Activated CD8-positive, alpha-beta memory T cell treated with anti-CD3 and anti-CD28 coated beads for 48 hours (primary cell): ENCODE measurements around the gene KANSL1.
"Not testable (repeated sequence)": the region's sequence is repeated elsewhere in the genome, so short reads cannot be mapped to it uniquely, and the experiment has no call there.

Experiments used
- DNase-seq, 3 experiments: peaks; one replicate each; pipeline ENCODE4 v3.0.0-alpha.2; 2020; ENCODE audit warnings: low read depth in 2 of 3, low spot score in 2 of 3

Gene KANSL1

DNA sequence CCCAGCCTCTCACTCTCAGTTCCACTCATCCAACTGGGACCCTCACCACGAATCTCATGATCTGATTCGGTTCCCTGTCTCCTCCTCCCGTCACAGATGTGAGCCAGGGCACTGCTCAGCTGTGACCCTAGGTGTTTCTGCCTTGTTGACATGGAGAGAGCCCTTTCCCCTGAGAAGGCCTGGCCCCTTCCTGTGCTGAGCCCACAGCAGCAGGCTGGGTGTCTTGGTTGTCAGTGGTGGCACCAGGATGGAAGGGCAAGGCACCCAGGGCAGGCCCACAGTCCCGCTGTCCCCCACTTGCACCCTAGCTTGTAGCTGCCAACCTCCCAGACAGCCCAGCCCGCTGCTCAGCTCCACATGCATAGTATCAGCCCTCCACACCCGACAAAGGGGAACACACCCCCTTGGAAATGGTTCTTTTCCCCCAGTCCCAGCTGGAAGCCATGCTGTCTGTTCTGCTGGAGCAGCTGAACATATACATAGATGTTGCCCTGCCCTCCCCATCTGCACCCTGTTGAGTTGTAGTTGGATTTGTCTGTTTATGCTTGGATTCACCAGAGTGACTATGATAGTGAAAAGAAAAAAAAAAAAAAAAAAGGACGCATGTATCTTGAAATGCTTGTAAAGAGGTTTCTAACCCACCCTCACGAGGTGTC lies 167.6 kb downstream of the KANSL1 start:
- DNase-seq: no peak

DNA sequence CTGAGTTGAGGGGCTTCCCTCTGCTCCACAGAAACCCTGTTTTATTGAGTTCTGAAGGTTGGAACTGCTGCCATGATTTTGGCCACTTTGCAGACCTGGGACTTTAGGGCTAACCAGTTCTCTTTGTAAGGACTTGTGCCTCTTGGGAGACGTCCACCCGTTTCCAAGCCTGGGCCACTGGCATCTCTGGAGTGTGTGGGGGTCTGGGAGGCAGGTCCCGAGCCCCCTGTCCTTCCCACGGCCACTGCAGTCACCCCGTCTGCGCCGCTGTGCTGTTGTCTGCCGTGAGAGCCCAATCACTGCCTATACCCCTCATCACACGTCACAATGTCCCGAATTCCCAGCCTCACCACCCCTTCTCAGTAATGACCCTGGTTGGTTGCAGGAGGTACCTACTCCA lies 168.2 kb downstream of the KANSL1 start:
- DNase-seq: no peak

DNA sequence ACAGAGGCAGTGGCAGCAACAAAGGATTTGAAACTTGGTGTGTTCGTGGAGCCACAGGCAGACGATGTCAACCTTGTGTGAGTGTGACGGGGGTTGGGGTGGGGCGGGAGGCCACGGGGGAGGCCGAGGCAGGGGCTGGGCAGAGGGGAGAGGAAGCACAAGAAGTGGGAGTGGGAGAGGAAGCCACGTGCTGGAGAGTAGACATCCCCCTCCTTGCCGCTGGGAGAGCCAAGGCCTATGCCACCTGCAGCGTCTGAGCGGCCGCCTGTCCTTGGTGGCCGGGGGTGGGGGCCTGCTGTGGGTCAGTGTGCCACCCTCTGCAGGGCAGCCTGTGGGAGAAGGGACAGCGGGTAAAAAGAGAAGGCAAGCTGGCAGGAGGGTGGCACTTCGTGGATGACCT lies 168.6 kb downstream of the KANSL1 start:
- DNase-seq: no peak

DNA sequence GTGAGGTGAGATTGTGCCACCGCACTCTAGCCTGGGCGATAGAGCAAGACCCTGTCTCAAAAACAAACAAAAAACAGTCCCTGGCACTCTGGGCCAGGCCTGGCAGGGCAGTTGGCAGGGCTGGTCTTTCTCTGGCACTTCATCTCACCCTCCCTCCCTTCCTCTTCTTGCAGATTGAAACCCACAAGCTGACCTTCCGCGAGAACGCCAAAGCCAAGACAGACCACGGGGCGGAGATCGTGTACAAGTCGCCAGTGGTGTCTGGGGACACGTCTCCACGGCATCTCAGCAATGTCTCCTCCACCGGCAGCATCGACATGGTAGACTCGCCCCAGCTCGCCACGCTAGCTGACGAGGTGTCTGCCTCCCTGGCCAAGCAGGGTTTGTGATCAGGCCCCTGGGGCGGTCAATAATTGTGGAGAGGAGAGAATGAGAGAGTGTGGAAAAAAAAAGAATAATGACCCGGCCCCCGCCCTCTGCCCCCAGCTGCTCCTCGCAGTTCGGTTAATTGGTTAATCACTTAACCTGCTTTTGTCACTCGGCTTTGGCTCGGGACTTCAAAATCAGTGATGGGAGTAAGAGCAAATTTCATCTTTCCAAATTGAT lies 169.3 kb downstream of the KANSL1 start:
- no peak for DNase-seq

DNA sequence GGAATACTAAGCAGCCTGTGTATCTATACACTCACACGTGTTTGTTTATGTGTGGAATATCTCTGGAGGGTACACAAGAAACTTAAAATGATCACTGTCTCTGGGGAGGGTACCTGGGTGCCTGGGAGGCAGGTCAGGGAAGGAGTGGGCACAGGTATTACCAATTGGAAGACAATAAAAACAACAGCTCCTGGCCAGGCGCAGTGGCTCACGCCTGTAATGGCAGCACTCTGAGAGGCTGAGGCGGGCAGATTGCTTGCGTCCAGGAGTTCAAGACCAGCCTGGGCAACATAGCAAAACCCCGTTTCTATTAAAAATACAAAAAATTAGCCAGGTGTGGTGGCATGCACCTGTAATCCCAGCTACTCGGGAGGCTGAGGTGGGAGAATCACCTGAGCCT lies 169.9 kb downstream of the KANSL1 start:
- not testable (repeated sequence) for DNase-seq

DNA sequence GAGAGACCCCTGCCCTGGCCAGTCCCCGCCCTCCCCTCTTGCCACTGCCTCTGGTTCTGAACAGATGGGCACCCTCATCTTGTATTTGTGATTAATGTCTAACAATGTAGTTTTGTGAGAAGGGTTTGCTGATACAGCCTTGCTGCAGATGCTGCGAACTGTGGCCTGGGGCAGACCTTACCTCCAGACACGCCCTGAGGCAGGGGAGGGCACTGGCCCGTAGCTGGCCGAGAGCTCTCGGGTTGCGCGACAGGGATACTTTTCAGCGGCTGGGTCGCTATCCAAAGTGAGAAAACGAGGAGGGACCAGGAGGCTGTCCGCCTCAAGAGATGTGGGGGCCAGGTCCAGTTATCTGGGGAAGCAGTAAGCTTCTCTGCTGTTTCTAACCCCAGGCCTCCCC lies 172.2 kb downstream of the KANSL1 start:
- no peak for DNase-seq

DNA sequence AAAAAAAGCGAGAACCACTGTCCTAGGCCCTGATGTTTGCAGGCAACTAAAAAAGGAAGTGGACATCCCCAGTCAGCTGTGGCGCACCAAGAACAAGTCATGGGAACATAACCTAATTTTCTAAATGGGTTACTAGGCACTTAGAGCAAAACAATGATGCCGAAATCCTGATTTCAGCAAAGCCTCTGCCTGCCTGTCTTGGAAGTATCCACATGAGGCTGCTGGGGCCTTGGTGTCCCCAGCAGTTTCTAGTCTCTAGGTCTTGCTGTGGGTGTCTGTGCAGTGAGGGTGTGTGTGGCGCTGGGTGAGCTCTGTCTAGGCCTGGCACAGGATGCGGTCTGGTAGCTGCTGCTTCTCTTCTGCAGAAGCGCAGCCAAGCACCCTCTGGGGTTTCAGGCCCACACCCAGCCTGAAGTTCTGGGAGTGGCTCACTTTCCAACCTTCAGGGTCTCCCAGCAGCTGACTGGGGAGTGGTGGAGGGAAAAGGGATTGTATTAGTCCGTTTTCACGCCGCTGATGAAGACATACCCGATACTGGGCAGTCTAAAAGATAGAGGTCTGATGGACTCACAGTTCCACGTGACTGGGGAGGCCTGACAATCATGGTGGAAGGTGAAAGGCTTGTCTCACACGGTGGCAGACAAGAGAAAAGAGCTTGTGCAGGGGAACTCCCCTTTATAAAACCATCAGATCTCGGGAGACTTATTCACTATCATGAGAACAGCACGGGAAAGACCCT lies 173.0 kb downstream of the KANSL1 start:
- DNase-seq: peak in 2 of 3 experiments; percentile 19 to 27

DNA sequence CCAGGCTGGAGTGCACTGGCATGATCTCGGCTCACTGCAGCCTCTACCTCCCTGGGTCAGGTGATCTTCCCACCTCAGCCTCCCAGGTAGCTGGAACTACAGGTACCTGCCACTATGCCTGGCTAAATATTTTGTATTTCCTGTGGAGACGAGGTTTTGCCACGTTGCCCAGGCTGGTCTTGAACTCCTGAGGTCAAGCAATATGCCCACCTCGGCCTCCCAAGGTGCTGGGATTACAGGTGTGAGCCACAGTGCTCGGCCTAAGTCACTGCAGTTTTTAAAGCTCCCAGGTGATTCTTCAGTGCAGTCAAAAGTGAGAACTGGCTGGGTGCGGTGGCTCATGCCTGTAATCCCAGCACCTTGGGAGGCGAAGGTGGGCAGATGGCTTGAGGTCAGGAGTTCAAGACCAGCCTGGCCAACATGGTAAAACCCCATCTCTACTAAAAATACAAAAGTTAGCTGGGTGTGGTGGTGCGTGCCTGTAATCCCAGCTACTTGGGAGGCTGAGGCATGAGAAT lies 173.8 kb downstream of the KANSL1 start:
- not testable (repeated sequence) for DNase-seq

DNA sequence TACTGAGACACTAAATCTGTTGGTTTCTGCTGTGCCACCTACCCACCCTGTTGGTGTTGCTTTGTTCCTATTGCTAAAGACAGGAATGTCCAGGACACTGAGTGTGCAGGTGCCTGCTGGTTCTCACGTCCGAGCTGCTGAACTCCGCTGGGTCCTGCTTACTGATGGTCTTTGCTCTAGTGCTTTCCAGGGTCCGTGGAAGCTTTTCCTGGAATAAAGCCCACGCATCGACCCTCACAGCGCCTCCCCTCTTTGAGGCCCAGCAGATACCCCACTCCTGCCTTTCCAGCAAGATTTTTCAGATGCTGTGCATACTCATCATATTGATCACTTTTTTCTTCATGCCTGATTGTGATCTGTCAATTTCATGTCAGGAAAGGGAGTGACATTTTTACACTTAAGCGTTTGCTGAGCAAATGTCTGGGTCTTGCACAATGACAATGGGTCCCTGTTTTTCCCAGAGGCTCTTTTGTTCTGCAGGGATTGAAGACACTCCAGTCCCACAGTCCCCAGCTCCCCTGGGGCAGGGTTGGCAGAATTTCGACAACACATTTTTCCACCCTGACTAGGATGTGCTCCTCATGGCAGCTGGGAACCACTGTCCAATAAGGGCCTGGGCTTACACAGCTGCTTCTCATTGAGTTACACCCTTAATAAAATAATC lies 179.6 kb downstream of the KANSL1 start:
- no peak for DNase-seq

DNA sequence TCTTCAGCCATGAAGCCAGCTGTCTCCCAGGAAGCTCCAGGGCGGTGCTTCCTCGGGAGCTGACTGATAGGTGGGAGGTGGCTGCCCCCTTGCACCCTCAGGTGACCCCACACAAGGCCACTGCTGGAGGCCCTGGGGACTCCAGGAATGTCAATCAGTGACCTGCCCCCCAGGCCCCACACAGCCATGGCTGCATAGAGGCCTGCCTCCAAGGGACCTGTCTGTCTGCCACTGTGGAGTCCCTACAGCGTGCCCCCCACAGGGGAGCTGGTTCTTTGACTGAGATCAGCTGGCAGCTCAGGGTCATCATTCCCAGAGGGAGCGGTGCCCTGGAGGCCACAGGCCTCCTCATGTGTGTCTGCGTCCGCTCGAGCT lies 180.1 kb downstream of the KANSL1 start:
- DNase-seq: no peak

DNA sequence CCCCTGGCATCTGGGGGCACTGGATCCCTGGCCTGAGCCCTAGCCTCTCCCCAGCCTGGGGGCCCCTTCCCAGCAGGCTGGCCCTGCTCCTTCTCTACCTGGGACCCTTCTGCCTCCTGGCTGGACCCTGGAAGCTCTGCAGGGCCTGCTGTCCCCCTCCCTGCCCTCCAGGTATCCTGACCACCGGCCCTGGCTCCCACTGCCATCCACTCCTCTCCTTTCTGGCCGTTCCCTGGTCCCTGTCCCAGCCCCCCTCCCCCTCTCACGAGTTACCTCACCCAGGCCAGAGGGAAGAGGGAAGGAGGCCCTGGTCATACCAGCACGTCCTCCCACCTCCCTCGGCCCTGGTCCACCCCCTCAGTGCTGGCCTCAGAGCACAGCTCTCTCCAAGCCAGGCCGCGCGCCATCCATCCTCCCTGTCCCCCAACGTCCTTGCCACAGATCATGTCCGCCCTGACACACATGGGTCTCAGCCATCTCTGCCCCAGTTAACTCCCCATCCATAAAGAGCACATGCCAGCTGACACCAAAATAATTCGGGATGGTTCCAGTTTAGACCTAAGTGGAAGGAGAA lies 180.6 kb downstream of the KANSL1 start:
- no peak for DNase-seq

DNA sequence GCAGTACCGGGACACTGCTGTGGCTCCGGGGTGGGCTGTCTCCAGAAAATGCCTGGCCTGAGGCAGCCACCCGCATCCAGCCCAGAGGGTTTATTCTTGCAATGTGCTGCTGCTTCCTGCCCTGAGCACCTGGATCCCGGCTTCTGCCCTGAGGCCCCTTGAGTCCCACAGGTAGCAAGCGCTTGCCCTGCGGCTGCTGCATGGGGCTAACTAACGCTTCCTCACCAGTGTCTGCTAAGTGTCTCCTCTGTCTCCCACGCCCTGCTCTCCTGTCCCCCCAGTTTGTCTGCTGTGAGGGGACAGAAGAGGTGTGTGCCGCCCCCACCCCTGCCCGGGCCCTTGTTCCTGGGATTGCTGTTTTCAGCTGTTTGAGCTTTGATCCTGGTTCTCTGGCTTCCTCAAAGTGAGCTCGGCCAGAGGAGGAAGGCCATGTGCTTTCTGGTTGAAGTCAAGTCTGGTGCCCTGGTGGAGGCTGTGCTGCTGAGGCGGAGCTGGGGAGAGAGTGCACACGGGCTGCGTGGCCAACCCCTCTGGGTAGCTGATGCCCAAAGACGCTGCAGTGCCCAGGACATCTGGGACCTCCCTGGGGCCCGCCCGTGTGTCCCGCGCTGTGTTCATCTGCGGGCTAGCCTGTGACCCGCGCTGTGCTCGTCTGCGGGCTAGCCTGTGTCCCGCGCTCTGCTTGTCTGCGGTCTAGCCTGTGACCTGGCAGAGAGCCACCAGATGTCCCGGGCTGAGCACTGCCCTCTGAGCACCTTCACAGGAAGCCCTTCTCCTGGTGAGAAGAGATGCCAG lies 181.3 kb downstream of the KANSL1 start:
- no peak for DNase-seq

DNA sequence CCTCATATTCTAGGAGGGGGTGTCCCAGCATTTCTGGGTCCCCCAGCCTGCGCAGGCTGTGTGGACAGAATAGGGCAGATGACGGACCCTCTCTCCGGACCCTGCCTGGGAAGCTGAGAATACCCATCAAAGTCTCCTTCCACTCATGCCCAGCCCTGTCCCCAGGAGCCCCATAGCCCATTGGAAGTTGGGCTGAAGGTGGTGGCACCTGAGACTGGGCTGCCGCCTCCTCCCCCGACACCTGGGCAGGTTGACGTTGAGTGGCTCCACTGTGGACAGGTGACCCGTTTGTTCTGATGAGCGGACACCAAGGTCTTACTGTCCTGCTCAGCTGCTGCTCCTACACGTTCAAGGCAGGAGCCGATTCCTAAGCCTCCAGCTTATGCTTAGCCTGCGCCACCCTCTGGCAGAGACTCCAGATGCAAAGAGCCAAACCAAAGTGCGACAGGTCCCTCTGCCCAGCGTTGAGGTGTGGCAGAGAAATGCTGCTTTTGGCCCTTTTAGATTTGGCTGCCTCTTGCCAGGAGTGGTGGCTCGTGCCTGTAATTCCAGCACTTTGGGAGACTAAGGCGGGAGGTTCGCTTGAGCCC lies 182.5 kb downstream of the KANSL1 start:
- no peak for DNase-seq

DNA sequence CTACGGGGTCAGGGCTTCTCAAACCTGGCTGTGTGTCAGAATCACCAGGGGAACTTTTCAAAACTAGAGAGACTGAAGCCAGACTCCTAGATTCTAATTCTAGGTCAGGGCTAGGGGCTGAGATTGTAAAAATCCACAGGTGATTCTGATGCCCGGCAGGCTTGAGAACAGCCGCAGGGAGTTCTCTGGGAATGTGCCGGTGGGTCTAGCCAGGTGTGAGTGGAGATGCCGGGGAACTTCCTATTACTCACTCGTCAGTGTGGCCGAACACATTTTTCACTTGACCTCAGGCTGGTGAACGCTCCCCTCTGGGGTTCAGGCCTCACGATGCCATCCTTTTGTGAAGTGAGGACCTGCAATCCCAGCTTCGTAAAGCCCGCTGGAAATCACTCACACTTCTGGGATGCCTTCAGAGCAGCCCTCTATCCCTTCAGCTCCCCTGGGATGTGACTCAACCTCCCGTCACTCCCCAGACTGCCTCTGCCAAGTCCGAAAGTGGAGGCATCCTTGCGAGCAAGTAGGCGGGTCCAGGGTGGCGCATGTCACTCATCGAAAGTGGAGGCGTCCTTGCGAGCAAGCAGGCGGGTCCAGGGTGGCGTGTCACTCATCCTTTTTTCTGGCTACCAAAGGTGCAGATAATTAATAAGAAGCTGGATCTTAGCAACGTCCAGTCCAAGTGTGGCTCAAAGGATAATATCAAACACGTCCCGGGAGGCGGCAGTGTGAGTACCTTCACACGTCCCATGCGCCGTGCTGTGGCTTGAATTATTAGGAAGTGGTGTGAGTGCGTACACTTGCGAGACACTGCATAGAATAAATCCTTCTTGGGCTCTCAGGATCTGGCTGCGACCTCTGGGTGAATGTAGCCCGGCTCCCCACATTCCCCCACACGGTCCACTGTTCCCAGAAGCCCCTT lies 183.3 kb downstream of the KANSL1 start:
- no peak for DNase-seq

DNA sequence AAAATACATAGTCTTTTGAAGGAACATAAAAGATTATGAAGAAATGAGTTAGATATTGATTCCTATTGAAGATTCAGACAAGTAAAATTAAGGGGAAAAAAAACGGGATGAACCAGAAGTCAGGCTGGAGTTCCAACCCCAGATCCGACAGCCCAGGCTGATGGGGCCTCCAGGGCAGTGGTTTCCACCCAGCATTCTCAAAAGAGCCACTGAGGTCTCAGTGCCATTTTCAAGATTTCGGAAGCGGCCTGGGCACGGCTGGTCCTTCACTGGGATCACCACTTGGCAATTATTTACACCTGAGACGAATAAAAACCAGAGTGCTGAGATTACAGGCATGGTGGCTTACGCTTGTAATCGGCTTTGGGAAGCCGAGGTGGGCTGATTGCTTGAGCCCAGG lies 184.6 kb downstream of the KANSL1 start:
- DNase-seq: no peak

DNA sequence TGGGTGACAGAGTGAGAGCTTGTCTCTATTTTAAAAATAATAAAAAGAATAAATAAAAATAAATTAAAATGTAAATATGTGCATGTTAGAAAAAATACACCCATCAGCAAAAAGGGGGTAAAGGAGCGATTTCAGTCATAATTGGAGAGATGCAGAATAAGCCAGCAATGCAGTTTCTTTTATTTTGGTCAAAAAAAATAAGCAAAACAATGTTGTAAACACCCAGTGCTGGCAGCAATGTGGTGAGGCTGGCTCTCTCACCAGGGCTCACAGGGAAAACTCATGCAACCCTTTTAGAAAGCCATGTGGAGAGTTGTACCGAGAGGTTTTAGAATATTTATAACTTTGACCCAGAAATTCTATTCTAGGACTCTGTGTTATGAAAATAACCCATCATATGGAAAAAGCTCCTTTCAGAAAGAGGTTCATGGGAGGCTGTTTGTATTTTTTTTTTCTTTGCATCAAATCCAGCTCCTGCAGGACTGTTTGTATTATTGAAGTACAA lies 185.7 kb downstream of the KANSL1 start:
- no peak for DNase-seq

DNA sequence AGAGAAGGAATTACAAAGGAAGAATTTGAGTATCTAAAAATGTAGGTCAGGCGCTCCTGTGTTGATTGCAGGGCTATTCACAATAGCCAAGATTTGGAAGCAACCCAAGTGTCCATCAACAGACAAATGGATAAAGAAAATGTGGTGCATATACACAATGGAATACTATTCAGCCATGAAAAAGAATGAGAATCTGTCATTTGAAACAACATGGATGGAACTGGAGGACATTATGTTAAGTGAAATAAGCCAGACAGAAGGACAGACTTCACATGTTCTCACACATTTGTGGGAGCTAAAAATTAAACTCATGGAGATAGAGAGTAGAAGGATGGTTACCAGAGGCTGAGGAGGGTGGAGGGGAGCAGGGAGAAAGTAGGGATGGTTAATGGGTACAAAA lies 187.1 kb downstream of the KANSL1 start:
- DNase-seq: not testable (repeated sequence)

DNA sequence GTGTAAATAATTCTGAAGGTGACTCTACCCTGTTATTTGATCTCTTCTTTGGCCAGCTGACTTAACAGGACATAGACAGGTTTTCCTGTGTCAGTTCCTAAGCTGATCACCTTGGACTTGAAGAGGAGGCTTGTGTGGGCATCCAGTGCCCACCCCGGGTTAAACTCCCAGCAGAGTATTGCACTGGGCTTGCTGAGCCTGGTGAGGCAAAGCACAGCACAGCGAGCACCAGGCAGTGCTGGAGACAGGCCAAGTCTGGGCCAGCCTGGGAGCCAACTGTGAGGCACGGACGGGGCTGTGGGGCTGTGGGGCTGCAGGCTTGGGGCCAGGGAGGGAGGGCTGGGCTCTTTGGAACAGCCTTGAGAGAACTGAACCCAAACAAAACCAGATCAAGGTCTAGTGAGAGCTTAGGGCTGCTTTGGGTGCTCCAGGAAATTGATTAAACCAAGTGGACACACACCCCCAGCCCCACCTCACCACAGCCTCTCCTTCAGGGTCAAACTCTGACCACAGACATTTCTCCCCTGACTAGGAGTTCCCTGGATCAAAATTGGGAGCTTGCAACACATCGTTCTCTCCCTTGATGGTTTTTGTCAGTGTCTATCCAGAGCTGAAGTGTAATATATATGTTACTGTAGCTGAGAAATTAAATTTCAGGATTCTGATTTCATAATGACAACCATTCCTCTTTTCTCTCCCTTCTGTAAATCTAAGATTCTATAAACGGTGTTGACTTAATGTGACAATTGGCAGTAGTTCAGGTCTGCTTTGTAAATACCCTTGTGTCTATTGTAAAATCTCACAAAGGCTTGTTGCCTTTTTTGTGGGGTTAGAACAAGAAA lies 189.1 kb downstream of the KANSL1 start:
- no peak for DNase-seq
